Nephron progenitor cell (in vitro differentiated cells): ENCODE measurements around the gene RMND1.

ENCODE experiments used
- DNase-seq: peaks from one replicate; pipeline ENCODE4 v3.0.0; 2021
- H3K27ac Mint-ChIP-seq: 2 replicates; pipeline ENCODE4 v1.8.0; 2021; ENCODE audit warnings: mild to moderate bottlenecking, moderate library complexity, mixed read lengths
- H3K27me3 Mint-ChIP-seq: 2 replicates; pipeline ENCODE4 v1.8.0; 2021; ENCODE audit warnings: mild to moderate bottlenecking, low read depth, mixed read lengths; ENCODE audit not compliant: poor library complexity
- H3K36me3 Mint-ChIP-seq: 2 replicates; pipeline ENCODE4 v1.8.0; 2021; ENCODE audit warnings: low read depth, mixed read lengths
- H3K4me1 Mint-ChIP-seq: 2 replicates; pipeline ENCODE4 v1.8.0; 2021; ENCODE audit warnings: mixed read lengths
- H3K4me3 Mint-ChIP-seq: 2 replicates; pipeline ENCODE4 v1.8.0; 2021; ENCODE audit warnings: mild to moderate bottlenecking, moderate library complexity, mixed read lengths
- H3K9me3 Mint-ChIP-seq: 2 replicates; pipeline ENCODE4 v1.8.0; 2021; ENCODE audit warnings: mild to moderate bottlenecking, moderate library complexity, mixed read lengths
- CTCF ChIP-seq: fragments of 200-600 bp; sonication (generic); IDR thresholded peaks from 2 replicates; pipeline ENCODE4 v1.5.0; 2021; ENCODE audit warnings: antibody characterized with exemption

Gene RMND1

GRCh38 chr6:151389618-151390275 lies 62.2 kb downstream of the RMND1 start:
- H3K4me1 Mint-ChIP-seq, result peaks cover 33% of the 10 kb centered on the region
- no peaks in the 10 kb centered on the region for H3K27me3 Mint-ChIP-seq

GRCh38 chr6:151388997-151389617 lies 62.8 kb downstream of the RMND1 start:
- no peak for TF ChIP-seq CTCF
- H3K4me3 Mint-ChIP-seq, result peak overlapping the region; percentile 91
- no peaks in the 10 kb centered on the region for H3K9me3 Mint-ChIP-seq
- peaks cover 22% of the 10 kb centered on the region for H3K36me3 Mint-ChIP-seq
- no peaks in the 10 kb centered on the region for H3K27me3 Mint-ChIP-seq
- peaks cover 29% of the 10 kb centered on the region for H3K4me1 Mint-ChIP-seq
- H3K27ac Mint-ChIP-seq, result peak overlapping the region; percentile 97
- no peak for DNase-seq

More at GRCh38 chr6:151389618-151390275, 62.2 kb downstream of the RMND1 start:
- TF ChIP-seq CTCF, result no peak
- peak overlapping the region; percentile 97 for H3K27ac Mint-ChIP-seq
- peak overlapping the region; percentile 91 for H3K4me3 Mint-ChIP-seq
- DNase-seq, result no peak
- H3K9me3 Mint-ChIP-seq, result no peaks in the 10 kb centered on the region
- H3K36me3 Mint-ChIP-seq, result peaks cover 25% of the 10 kb centered on the region

- DNase-seq, result no peak
- TF ChIP-seq CTCF, result no peak
- H3K27me3 Mint-ChIP-seq, result no peaks in the 10 kb centered on the region
- H3K4me1 Mint-ChIP-seq, result peaks cover 21% of the 10 kb centered on the region
- peaks cover 17% of the 10 kb centered on the region for H3K36me3 Mint-ChIP-seq
- peak overlapping the region; percentile 32 for H3K27ac Mint-ChIP-seq
- no peaks in the 10 kb centered on the region for H3K9me3 Mint-ChIP-seq
- H3K4me3 Mint-ChIP-seq, result peak overlapping the region; percentile 30
These were observed 63.7 kb downstream of the RMND1 start for GRCh38 chr6:151388236-151388635.

- H3K36me3 Mint-ChIP-seq, result peaks cover 14% of the 10 kb centered on the region
- no peak for DNase-seq
- H3K27ac Mint-ChIP-seq, result no peak overlapping the region
- no peak for TF ChIP-seq CTCF
- no peaks in the 10 kb centered on the region for H3K9me3 Mint-ChIP-seq
- H3K4me3 Mint-ChIP-seq, result no peak overlapping the region
- H3K27me3 Mint-ChIP-seq, result no peaks in the 10 kb centered on the region
- H3K4me1 Mint-ChIP-seq, result peaks cover 12% of the 10 kb centered on the region
These were observed 64.6 kb downstream of the RMND1 start for GRCh38 chr6:151387175-151387970.

GRCh38 chr6:151385177-151385576 lies 66.7 kb downstream of the RMND1 start:
- Mint-ChIP-seq H3K4me3 (no peak overlapping the region), H3K9me3 (no peaks in the 10 kb centered on the region), H3K27me3 (no peaks in the 10 kb centered on the region), H3K4me1 (peaks cover 20% of the 10 kb centered on the region), H3K27ac (no peak overlapping the region), H3K36me3 (peaks cover 14% of the 10 kb centered on the region)
- TF ChIP-seq CTCF, result no peak
- no peak for DNase-seq
